ENCODE results near the gene ZNF827.

Gene ZNF827

GRCh38 chr4:145808848-145809512 is 129.6 kb downstream of the ZNF827 start:
- no peak overlapping the region for H3K27ac ChIP-seq
- TF ChIP-seq CTCF (conservative IDR thresholded peaks at IDR 0.05) (no peak), ZFX (IDR thresholded peaks at IDR 0.05) (no peak)

- no peak overlapping the region for H3K27ac ChIP-seq
- TF ChIP-seq CTCF (conservative IDR thresholded peaks at IDR 0.05) (no peak), ZFX (IDR thresholded peaks at IDR 0.05) (no peak)
Observed at GRCh38 chr4:145808021-145808650, 130.5 kb downstream of the ZNF827 start.

- H3K27ac ChIP-seq: no peak overlapping the region
Observed at GRCh38 chr4:145805490-145805889, 133.1 kb downstream of the ZNF827 start.

GRCh38 chr4:145804116-145804515 is 134.5 kb downstream of the ZNF827 start:
- TF ChIP-seq CTCF (conservative IDR thresholded peaks at IDR 0.05) (no peak), ZFX (IDR thresholded peaks at IDR 0.05) (no peak)
- no peak overlapping the region for H3K27ac ChIP-seq

More at GRCh38 chr4:145805490-145805889, 133.1 kb downstream of the ZNF827 start:
- TF ChIP-seq CTCF (conservative IDR thresholded peaks at IDR 0.05) (no peak), ZFX (IDR thresholded peaks at IDR 0.05) (no peak)

GRCh38 chr4:145799223-145799622 is 139.4 kb downstream of the ZNF827 start:
- no peak for TF ChIP-seq CTCF (conservative IDR thresholded peaks at IDR 0.05)
- no peak for TF ChIP-seq ZFX (IDR thresholded peaks at IDR 0.05)
- no peak overlapping the region for H3K27ac ChIP-seq

- no peak for TF ChIP-seq CTCF (conservative IDR thresholded peaks at IDR 0.05)
- no peak overlapping the region for H3K27ac ChIP-seq
Observed at GRCh38 chr4:145797278-145797677, 141.3 kb downstream of the ZNF827 start.

- TF ChIP-seq ZFX (IDR thresholded peaks at IDR 0.05): no peak
- no peak for TF ChIP-seq CTCF (conservative IDR thresholded peaks at IDR 0.05)
- H3K27ac ChIP-seq: no peak overlapping the region
Observed at GRCh38 chr4:145796346-145796745, 142.3 kb downstream of the ZNF827 start.
